MM.1S (cell line): Measurements from ENCODE around the gene PASD1.

Experiments used
- DNase-seq: peaks from one replicate; pipeline ENCODE4 v3.0.0-alpha.2; 2015
- H2AFZ ChIP-seq: fragments of 300-600 bp; sonication (generic); 2 replicates; pipeline ENCODE4 v1.6.0; 2016; ENCODE audit warnings: antibody characterized with exemption, low read length
- H3F3A ChIP-seq: fragments of 300-600 bp; sonication (generic); 2 replicates; pipeline ENCODE4 v1.6.1; 2016; ENCODE audit warnings: mild to moderate bottlenecking, antibody characterized with exemption, low read length, moderate library complexity, mixed read lengths; ENCODE audit not compliant: insufficient read depth
- H3K27ac ChIP-seq: fragments of 300-600 bp; sonication (generic); 2 replicates; pipeline ENCODE4 v1.5.1; 2016; ENCODE audit warnings: mild to moderate bottlenecking, low read length
- H3K27me3 ChIP-seq: fragments of 300-600 bp; sonication (generic); replicated peaks from 2 replicates; pipeline ENCODE4 v1.6.0; 2016; ENCODE audit warnings: low read length; ENCODE audit not compliant: insufficient read depth
- H3K36me3 ChIP-seq: fragments of 300-600 bp; sonication (generic); replicated peaks from 2 replicates; pipeline ENCODE4 v1.6.1; 2016; ENCODE audit warnings: mild to moderate bottlenecking, low read length, mixed read lengths; ENCODE audit not compliant: insufficient read depth
- H3K4me1 ChIP-seq: fragments of 300-600 bp; sonication (generic); 2 replicates; pipeline ENCODE4 v1.6.1; 2016; ENCODE audit warnings: low read length, mixed read lengths
- H3K4me2 ChIP-seq: fragments of 300-600 bp; sonication (generic); 2 replicates; pipeline ENCODE4 v1.6.0; 2016; ENCODE audit warnings: low read depth, low read length
- H3K4me3 ChIP-seq: fragments of 300-600 bp; sonication (generic); 2 replicates; pipeline ENCODE4 v1.5.1; 2016; ENCODE audit warnings: low read length, mixed read lengths
- H3K79me2 ChIP-seq: fragments of 300-600 bp; sonication (generic); 2 replicates; pipeline ENCODE4 v1.6.1; 2016; ENCODE audit warnings: mixed run types, low read length, mixed read lengths
- H3K9ac ChIP-seq: fragments of 300-600 bp; sonication (generic); 2 replicates; pipeline ENCODE4 v1.6.1; 2016; ENCODE audit warnings: low read length, mixed read lengths
- H3K9me2 ChIP-seq: fragments of 300-600 bp; sonication (generic); replicated peaks from 2 replicates; pipeline ENCODE4 v1.6.1; 2016; ENCODE audit warnings: mild to moderate bottlenecking, low read length, mixed read lengths; ENCODE audit not compliant: insufficient read depth
- H3K9me3 ChIP-seq: fragments of 300-600 bp; sonication (generic); replicated peaks from 2 replicates; pipeline ENCODE4 v1.6.1; 2016; ENCODE audit warnings: mild to moderate bottlenecking, low read length, mixed read lengths; ENCODE audit not compliant: insufficient read depth
- H4K20me1 ChIP-seq: fragments of 300-600 bp; sonication (generic); 2 replicates; pipeline ENCODE4 v1.6.1; 2016; ENCODE audit warnings: mild to moderate bottlenecking, low read length, moderate library complexity, mixed read lengths; ENCODE audit not compliant: insufficient read depth
- EZH2 ChIP-seq: fragments of 300-600 bp; sonication (generic); optimal IDR thresholded peaks from 2 replicates; pipeline ENCODE3; 2017; ENCODE audit warnings: low read depth, mild to moderate bottlenecking, antibody characterized with exemption, low read length, mixed read lengths
- EZH2phosphoT487 ChIP-seq: fragments of 300-600 bp; sonication (generic); IDR thresholded peaks from 2 replicates; pipeline ENCODE4 v1.6.1; 2018; ENCODE audit warnings: antibody characterized with exemption, low read length
- TF ChIP-seq, protein P1 (sequence below): fragments of 300-600 bp; sonication (generic); IDR thresholded peaks from 2 replicates; pipeline ENCODE4 v1.5.1; 2016; ENCODE audit warnings: antibody characterized with exemption, low read length, mixed read lengths

The PASD1 gene, protein sequence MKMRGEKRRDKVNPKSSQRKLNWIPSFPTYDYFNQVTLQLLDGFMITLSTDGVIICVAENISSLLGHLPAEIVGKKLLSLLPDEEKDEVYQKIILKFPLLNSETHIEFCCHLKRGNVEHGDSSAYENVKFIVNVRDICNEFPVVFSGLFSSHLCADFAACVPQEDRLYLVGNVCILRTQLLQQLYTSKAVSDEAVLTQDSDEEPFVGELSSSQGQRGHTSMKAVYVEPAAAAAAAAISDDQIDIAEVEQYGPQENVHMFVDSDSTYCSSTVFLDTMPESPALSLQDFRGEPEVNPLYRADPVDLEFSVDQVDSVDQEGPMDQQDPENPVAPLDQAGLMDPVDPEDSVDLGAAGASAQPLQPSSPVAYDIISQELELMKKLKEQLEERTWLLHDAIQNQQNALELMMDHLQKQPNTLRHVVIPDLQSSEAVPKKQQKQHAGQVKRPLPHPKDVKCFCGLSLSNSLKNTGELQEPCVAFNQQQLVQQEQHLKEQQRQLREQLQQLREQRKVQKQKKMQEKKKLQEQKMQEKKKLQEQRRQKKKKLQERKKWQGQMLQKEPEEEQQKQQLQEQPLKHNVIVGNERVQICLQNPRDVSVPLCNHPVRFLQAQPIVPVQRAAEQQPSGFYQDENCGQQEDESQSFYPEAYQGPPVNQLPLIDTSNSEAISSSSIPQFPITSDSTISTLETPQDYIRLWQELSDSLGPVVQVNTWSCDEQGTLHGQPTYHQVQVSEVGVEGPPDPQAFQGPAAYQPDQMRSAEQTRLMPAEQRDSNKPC

GRCh38 chrX:151563449-151563848, at the start of gene PASD1:
Gene PASD1 (plus strand): TSS chrX:151563675. CDS start chrX:151601554, 37,879 bp downstream.
- no peak within 1 kb of the TSS for H3K4me2 ChIP-seq
- DNase-seq: no peak
- H3K79me2 ChIP-seq: no peaks in the 10 kb centered on the region
- H3K9ac ChIP-seq: no peak within 1 kb of the TSS
- no peak within 1 kb of the TSS for H2AFZ ChIP-seq
- no peaks in the 10 kb centered on the region for H3K9me3 ChIP-seq
- H4K20me1 ChIP-seq: no peaks in the 10 kb centered on the region
- no peaks in the 10 kb centered on the region for H3K36me3 ChIP-seq
- H3K4me1 ChIP-seq: no peaks in the 10 kb centered on the region
- no peaks in the 10 kb centered on the region for H3K9me2 ChIP-seq
- no peak for TF ChIP-seq EZH2
- TF ChIP-seq, protein P1, sequence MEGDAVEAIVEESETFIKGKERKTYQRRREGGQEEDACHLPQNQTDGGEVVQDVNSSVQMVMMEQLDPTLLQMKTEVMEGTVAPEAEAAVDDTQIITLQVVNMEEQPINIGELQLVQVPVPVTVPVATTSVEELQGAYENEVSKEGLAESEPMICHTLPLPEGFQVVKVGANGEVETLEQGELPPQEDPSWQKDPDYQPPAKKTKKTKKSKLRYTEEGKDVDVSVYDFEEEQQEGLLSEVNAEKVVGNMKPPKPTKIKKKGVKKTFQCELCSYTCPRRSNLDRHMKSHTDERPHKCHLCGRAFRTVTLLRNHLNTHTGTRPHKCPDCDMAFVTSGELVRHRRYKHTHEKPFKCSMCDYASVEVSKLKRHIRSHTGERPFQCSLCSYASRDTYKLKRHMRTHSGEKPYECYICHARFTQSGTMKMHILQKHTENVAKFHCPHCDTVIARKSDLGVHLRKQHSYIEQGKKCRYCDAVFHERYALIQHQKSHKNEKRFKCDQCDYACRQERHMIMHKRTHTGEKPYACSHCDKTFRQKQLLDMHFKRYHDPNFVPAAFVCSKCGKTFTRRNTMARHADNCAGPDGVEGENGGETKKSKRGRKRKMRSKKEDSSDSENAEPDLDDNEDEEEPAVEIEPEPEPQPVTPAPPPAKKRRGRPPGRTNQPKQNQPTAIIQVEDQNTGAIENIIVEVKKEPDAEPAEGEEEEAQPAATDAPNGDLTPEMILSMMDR: no peak
- TF ChIP-seq EZH2phosphoT487: no peak
- no peak within 1 kb of the TSS for H3K27ac ChIP-seq
- no peak within 1 kb of the TSS for H3K4me3 ChIP-seq
- no peaks in the 10 kb centered on the region for H3F3A ChIP-seq
- no peaks in the 10 kb centered on the region for H3K27me3 ChIP-seq

GRCh38 chrX:151515237-151515636, 48.2 kb upstream of the PASD1 start:
- H3K4me2 ChIP-seq: no peak overlapping the region
- no peaks in the 10 kb centered on the region for H3K36me3 ChIP-seq
- no peak overlapping the region for H2AFZ ChIP-seq
- no peak overlapping the region for H3K9ac ChIP-seq
- no peaks in the 10 kb centered on the region for H3K79me2 ChIP-seq
- H3K9me3 ChIP-seq: no peaks in the 10 kb centered on the region
- H3K27me3 ChIP-seq: no peaks in the 10 kb centered on the region
- TF ChIP-seq EZH2 (no peak), EZH2phosphoT487 (no peak)
- TF ChIP-seq, protein P1: no peak
- H3K9me2 ChIP-seq: no peaks in the 10 kb centered on the region
- no peak for DNase-seq
- H4K20me1 ChIP-seq: no peaks in the 10 kb centered on the region
- H3K4me3 ChIP-seq: no peak overlapping the region
- no peaks in the 10 kb centered on the region for H3F3A ChIP-seq
- no peak overlapping the region for H3K27ac ChIP-seq
- H3K4me1 ChIP-seq: no peaks in the 10 kb centered on the region

DNA sequence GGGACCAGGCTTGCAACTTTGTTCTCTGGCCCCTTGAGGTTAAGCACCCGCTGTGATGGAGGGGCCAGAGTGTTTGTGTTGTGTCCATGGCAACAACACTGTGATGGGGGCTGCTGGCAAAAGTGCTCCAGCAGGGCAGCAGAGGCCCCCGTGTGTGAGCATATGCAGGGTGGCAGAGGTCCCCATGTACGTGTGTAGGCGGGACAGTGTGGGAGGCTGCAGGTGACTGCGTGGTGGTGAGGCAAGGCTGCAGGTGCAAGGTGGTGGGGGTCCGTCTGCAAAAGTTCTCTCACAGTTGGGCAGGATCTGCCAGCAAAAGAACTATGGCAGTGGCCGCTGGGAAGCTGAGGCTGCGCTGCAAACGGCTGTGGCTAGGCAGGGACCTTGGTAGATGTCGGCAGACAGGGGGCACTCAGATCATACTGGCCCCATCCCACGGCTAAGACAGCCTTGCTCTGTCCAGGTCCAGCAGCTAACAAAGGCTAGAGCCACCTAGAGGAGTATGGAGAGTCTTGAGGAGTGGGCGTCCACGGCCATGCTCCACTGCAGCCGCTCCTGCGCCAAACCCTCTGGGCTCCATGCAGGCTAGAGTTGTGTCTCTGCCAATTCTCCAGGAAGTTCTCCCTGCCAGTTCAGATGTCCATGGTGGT, 46.8 kb upstream of the PASD1 start:
- no peak for DNase-seq
- no peaks in the 10 kb centered on the region for H3K4me1 ChIP-seq

More for the DNA sequence above, 46.8 kb upstream of the PASD1 start:
- H3K79me2 ChIP-seq: no peaks in the 10 kb centered on the region
- H3F3A ChIP-seq: no peaks in the 10 kb centered on the region
- no peaks in the 10 kb centered on the region for H3K36me3 ChIP-seq
- TF ChIP-seq, protein P1: no peak
- TF ChIP-seq EZH2phosphoT487 (no peak), EZH2 (no peak)
- no peak overlapping the region for H3K9ac ChIP-seq
- no peaks in the 10 kb centered on the region for H4K20me1 ChIP-seq
- H3K4me3 ChIP-seq: no peak overlapping the region
- no peak overlapping the region for H2AFZ ChIP-seq
- no peaks in the 10 kb centered on the region for H3K27me3 ChIP-seq
- no peaks in the 10 kb centered on the region for H3K9me2 ChIP-seq
- no peak overlapping the region for H3K27ac ChIP-seq
- no peaks in the 10 kb centered on the region for H3K9me3 ChIP-seq
- H3K4me2 ChIP-seq: no peak overlapping the region
